Esophagus squamous epithelium (tissue), 5 donors: ENCODE data around the gene MITD1. TPM values are rescaled to one million over a fixed set of nuclear protein-coding genes. Genes with fewer than 3 reads are reported as not detected.

Experiments
- DNase-seq: peaks from one replicate; lab custom pipeline; 2025; lab: John Stamatoyannopoulos, UW
- H3K27ac ChIP-seq, 4 donors: fragments of 200-600 bp; sonication (generic); one replicate each; pipeline ENCODE4 v1.5.1; 2016 to 2019; ENCODE audit warnings: mild to moderate bottlenecking in 1 of 4
- H3K27me3 ChIP-seq, 4 donors: fragments of 200-600 bp; sonication (generic); 1 replicate in 3 of 4; 2 replicates in 1 of 4; pipeline versions ENCODE4 v1.5.1 to v1.6.0; 2017 to 2021; ENCODE audit warnings: antibody characterized with exemption in 1 of 4
- H3K36me3 ChIP-seq, 3 donors: fragments of 200-600 bp; sonication (generic); one replicate each; pipeline ENCODE4 v1.5.1; 2016 to 2019
- H3K4me1 ChIP-seq, 3 donors: fragments of 200-600 bp; sonication (generic); one replicate each; pipeline ENCODE4 v1.5.1; 2017 to 2019
- H3K4me3 ChIP-seq, 4 donors: fragments of 200-600 bp; sonication (generic); 1 replicate in 3 of 4; 2 replicates in 1 of 4; pipeline ENCODE4 v1.5.1; 2016 to 2019; ENCODE audit warnings: mild to moderate bottlenecking in 2 of 4, moderate library complexity in 1 of 4
- H3K9me3 ChIP-seq, 3 donors: fragments of 200-600 bp; sonication (generic); one replicate each; pipeline ENCODE4 v1.5.1; 2016 to 2019
- POLR2A ChIP-seq, 4 donors: fragments of 450-650 bp; IDR thresholded peaks; one replicate each; pipeline ENCODE4 v1.6.1; 2017; ENCODE audit warnings: antibody characterized with exemption in 4 of 4, mild to moderate bottlenecking in 4 of 4, moderate library complexity in 3 of 4
- WGBS, 2 donors: methylation state at CpG; one replicate each; pipeline ENCODE4 v1.1.5; 2018; 5-methylcytosine and 5-hydroxymethylcytosine counted together
- intact Hi-C: fragments of 100-400 bp; cut with DNase I; formaldehyde crosslinking; loops from one replicate; pipeline ENCODE4 v1.15.0; 2022
- total RNA-seq, 4 donors: library from RNA; depleted of rRNA; stranded (reverse); fragments of >200 nt; gene quantifications; one replicate each; pipeline ENCODE4 v1.1.0, GENCODE V29; 2016
- TF ChIP-seq, protein P1 (sequence below), 6 experiments: fragments of 450-650 bp in 4 of 6; fragments of 200-600 bp in 2 of 6; sonication (generic) in 2 of 6; IDR thresholded peaks; one replicate each; pipeline ENCODE4 v1.5.1; 2016 to 2019; ENCODE audit warnings: antibody characterized with exemption in 6 of 6, mild to moderate bottlenecking in 4 of 6, moderate library complexity in 4 of 6
- donor health status: DM: yes; HTN: yes; CAD: no.

MITD1 gene
- total RNA-seq, 4 donors from 2014 or later = 10.8 to 32.3 (median 28.7) TPM

DNA sequence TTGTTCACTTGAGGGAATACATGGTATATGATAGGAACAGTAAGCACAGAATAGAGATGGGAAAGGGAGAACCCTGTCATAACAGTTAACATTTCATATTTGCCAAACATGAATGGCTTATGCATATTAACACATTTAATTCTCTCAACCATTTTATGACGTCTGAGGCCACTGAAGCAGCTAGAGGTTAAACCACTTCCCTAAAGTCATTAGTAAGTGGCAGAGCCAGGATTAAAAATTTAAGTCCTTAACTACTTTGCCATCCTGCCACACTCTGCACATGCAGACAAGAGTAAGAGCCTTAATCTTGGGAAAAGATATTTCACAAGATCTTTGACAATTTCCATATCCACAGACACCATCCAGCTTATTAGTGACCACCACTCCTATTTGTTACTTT, 24.0 kb downstream of the MITD1 start:
- intact Hi-C loops = no loop called here
- 60 to 69% methylated on average over 1 of the region's 1 CpG for WGBS, 2 donors
- H3K4me3 ChIP-seq = no peak overlapping the region
- H3K27me3 ChIP-seq = no peaks in the 10 kb centered on the region
- H3K27ac ChIP-seq = no peak overlapping the region
- no peak for DNase-seq
- peaks cover 0 to 21% (median 0%) of the 10 kb centered on the region in 3 donors for H3K36me3 ChIP-seq
- H3K4me1 ChIP-seq = peaks cover 0 to 23% (median 15%) of the 10 kb centered on the region in 3 donors
- TF ChIP-seq, protein P1, sequence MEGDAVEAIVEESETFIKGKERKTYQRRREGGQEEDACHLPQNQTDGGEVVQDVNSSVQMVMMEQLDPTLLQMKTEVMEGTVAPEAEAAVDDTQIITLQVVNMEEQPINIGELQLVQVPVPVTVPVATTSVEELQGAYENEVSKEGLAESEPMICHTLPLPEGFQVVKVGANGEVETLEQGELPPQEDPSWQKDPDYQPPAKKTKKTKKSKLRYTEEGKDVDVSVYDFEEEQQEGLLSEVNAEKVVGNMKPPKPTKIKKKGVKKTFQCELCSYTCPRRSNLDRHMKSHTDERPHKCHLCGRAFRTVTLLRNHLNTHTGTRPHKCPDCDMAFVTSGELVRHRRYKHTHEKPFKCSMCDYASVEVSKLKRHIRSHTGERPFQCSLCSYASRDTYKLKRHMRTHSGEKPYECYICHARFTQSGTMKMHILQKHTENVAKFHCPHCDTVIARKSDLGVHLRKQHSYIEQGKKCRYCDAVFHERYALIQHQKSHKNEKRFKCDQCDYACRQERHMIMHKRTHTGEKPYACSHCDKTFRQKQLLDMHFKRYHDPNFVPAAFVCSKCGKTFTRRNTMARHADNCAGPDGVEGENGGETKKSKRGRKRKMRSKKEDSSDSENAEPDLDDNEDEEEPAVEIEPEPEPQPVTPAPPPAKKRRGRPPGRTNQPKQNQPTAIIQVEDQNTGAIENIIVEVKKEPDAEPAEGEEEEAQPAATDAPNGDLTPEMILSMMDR (IDR thresholded peaks at IDR 0.05) = no peak
- no peak for TF ChIP-seq POLR2A (IDR thresholded peaks at IDR 0.05)
- no peaks in the 10 kb centered on the region for H3K9me3 ChIP-seq

DNA sequence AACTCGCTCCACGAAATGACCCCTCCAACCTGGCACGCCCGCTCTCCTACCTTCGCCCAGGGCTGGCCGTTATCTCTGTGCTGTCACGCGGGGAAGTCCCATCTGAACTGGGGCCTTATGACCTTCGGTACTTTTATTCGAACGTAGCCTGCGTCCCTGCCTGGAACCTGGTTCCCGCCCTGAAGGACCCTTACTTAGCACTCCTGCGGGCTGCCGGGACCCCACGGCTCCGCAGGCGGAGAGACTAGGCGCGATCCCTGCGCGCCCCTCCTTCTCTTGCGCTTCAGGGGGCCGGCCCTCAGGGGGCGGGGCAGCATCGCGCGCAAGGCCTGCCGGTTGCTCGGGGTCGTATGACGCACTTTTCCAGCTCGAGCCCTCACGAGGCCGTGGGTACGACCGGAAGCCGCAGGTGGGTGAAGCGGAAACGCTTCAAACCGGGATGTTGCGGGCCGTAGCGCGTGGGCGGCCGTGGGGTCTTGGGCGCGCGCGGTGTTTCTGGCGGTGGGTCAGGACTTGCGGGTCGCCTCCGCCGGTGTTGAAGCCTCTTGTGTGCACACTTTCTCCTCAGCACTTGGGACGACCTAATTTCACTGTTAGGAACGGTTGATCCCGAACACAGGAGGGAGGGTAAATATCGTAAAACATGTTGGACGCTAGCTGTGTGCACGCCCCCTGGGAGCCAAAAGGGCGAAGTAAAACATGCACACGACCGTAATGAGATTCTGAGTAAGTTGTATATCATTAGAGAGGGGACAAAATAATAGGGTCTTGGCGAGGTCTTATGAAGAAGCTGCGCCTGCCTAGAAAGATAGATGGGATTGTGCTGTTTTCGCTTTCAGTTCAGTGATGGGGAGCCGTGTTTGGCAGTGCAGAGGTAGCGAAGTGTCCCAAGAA, 26.0 kb downstream of the MITD1 start, which contains the start of the genes LIPT1 and TSGA10:
Gene LIPT1 (plus strand): TSS at position 325 of the 894 bp plus-strand sequence. CDS start 6,991 bp downstream, outside the sequence.
Gene TSGA10 (minus strand): TSS at position 300 of the 894 bp plus-strand sequence. CDS start 45,503 bp downstream, outside the sequence.
- peak; percentile 28 for DNase-seq
- no peaks in the 10 kb centered on the region for H3K27me3 ChIP-seq
- H3K9me3 ChIP-seq = no peaks in the 10 kb centered on the region
- H3K4me3 ChIP-seq = peak within 1 kb of the TSS; percentile 48 to 92 (median 82)
- H3K36me3 ChIP-seq = peaks cover 0 to 12% (median 0%) of the 10 kb centered on the region in 3 donors
- peak in 3 of 4 donors; percentile 66 to 82 (median 80) for TF ChIP-seq POLR2A (IDR thresholded peaks at IDR 0.05)
- TF ChIP-seq, protein P1 (IDR thresholded peaks at IDR 0.05) = peak in 2 of 6 experiments; percentile 4 to 31
- peaks cover 0 to 23% (median 15%) of the 10 kb centered on the region in 3 donors for H3K4me1 ChIP-seq
- intact Hi-C loops = no loop called here
- peak within 1 kb of the TSS; percentile 89 to 96 (median 94) for H3K27ac ChIP-seq
- 0 to 1% methylated on average over 13 to 25 of the region's 70 CpGs for WGBS, 2 donors

DNA sequence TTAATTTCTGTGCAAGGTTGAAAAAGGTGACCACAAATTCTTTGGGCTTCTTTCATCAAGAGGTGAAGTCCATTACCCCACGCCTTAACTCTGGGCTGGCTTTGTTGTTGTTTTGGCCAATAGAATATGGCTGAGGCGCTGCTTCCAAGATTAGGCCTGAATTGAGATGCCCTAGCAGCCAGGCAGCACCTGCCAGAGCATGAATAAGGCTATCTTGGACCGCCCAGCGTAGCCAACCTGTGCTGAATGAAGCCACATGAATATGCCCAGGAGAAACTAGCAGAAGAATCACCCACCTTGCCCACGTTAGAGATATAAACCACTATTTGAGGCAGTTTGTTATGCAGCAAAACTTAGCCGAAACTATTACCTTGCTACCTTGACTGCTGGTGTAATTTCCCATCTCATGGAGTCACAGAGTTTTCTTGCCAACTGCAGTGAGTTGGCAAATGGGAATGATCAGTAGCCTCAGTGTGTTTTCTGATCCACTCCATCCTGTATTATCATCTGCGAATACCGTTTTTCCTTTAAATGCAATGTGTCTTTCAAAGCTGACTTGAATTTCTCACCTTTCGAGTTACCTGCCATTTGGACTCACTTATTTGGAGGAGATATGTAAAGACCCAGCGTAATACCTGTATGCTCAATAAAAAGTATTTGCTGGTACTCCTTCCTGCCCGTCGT, 26.8 kb downstream of the MITD1 start:
- Histone ChIP-seq H3K27ac (peak overlapping the region; percentile 89 to 96 (median 94)), H3K4me3 (peak overlapping the region; percentile 48 to 92 (median 82)), H3K4me1 (peaks cover 0 to 23% (median 15%) of the 10 kb centered on the region in 3 donors), H3K36me3 (peaks cover 0 to 11% (median 0%) of the 10 kb centered on the region in 3 donors), H3K9me3 (no peaks in the 10 kb centered on the region), H3K27me3 (no peaks in the 10 kb centered on the region)
- intact Hi-C loops = no loop called here
- no peak for DNase-seq
- TF ChIP-seq, protein P1 (IDR thresholded peaks at IDR 0.05) = no peak
- TF ChIP-seq POLR2A (IDR thresholded peaks at IDR 0.05) = no peak
- WGBS, 2 donors = 21 to 36% methylated on average over 10 to 11 of the region's 12 CpGs

- Histone ChIP-seq H3K27me3 (no peaks in the 10 kb centered on the region), H3K9me3 (no peaks in the 10 kb centered on the region), H3K4me3 (no peak overlapping the region), H3K4me1 (peaks cover 0 to 23% (median 15%) of the 10 kb centered on the region in 3 donors), H3K27ac (no peak overlapping the region), H3K36me3 (peaks cover 0 to 7% (median 0%) of the 10 kb centered on the region in 3 donors)
- intact Hi-C loops = no loop called here
- no peak for DNase-seq
- WGBS, 2 donors = 90 to 92% methylated on average over 7 of the region's 7 CpGs
- TF ChIP-seq, protein P1 (IDR thresholded peaks at IDR 0.05) = no peak
- TF ChIP-seq POLR2A (IDR thresholded peaks at IDR 0.05) = no peak
Measured at GRCh38 chr2:99152199-99152895, 28.5 kb downstream of the MITD1 start.
